GM18858 (cell line): ENCODE measurements around the gene FPR3.
"Not testable (repeated sequence)": the region's sequence is repeated elsewhere in the genome, so short reads cannot be mapped to it uniquely, and the experiment has no call there.

Experiments used
- ATAC-seq: cut with Tn5 transposase; IDR thresholded peaks from one replicate; pipeline ENCODE4 v1.9.1; 2021; ENCODE audit not compliant: unreplicated experiment

Gene FPR3

GRCh38 chr19:51783372-51783771 is 11.6 kb upstream of the FPR3 start:
- no peak for ATAC-seq

DNA sequence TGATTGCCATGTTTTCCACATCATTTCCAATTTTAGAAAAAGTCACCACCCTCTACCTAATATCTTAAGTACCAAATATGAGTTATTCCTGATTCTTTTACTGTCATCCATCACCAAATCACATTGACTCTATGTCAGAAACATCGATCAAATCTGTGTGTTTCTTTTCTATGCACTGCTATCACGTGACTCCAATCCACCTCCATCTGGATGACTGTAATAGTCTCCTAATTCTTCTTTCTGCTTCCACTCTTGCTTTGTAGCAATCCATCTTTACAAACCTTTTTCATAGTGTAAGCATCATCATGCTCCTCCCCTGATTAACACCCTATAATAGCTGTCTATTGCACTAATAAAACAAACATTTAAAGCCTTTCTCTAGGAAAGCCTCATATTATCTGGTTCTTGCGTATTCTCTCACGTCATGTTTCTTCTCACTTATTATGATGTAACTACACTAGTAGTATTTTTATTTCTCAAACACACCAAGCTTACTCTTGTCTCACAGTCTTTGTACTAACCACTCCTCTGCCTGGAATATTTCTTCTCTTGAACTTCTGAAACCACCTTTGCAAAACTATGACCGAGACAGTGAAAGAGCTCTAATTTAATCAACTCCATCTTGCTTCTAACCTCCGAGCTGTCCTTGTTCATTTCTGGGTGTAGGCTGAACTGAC is 10.7 kb upstream of the FPR3 start:
- ATAC-seq, result no peak

DNA sequence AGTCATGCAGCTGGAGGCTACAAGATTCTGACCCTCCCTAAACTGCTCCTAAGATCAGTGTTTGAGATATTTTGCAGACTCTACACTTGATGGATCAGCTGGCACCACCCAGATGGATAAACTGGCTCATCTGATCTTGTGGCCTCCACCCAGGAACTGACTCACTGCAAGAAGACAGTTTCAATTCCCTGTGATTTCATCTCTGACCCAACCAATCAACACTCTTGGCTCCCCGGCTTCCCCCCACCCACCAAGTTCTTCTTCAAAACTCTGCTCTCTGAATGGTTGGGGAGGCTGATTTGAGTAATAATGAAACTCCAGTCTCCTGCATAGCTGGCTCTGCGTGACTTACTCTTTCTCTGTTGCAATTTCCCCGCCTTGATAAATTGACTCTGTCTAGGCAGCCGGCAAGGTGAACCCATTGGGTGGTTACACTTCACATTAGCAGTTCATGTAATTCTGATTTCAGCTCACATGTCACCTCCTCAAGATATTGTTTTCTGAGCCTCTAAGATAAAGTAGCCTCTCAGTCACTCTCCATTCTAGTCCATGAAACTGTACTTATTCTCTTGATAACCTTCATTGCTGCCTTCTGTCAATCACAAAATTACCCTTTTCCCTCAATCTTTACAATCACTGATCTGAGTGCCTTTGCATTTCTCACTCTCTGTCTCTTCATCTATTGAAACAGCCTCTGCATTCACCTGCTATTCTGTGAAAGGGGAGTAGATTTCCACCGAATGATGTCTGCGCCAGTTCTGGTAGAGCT is 9.9 kb upstream of the FPR3 start:
- ATAC-seq, result no peak

- no peak for ATAC-seq
Observed at GRCh38 chr19:51786646-51787494, 8.1 kb upstream of the FPR3 start.

GRCh38 chr19:51788029-51788428 is 6.9 kb upstream of the FPR3 start:
- no peak for ATAC-seq

- ATAC-seq, result no peak
Observed at GRCh38 chr19:51789061-51789795, 5.7 kb upstream of the FPR3 start.

- ATAC-seq, result no peak
Observed at GRCh38 chr19:51792932-51793331, 2.0 kb upstream of the FPR3 start.

- ATAC-seq, result no peak
Observed at GRCh38 chr19:51793994-51794393, 963 bp upstream of the FPR3 start.

GRCh38 chr19:51796195-51796679 is 1.3 kb downstream of the FPR3 start:
- ATAC-seq, result no peak

GRCh38 chr19:51797480-51797879 is 2.5 kb downstream of the FPR3 start:
- no peak for ATAC-seq

DNA sequence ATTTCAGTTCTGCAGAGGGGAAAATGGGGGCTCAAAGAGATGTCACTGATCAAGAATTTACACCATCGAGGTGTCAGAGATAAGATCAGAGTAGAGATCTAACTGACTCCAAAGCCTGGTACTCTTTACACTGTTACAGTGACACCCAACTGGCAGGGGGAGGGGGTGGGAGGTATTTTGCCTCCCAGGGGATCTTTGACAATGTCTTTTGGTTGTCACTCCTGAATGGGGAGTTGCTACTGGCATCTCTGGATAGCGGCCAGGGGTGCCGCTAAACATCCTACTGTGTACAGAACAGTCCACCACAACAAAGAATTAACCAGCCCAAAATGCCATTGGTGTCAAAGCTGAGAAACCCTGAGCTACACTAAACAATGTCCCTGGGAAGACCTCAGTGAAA is 3.1 kb downstream of the FPR3 start:
- no peak for ATAC-seq

GRCh38 chr19:51799034-51799773 is 4.2 kb downstream of the FPR3 start:
- ATAC-seq, result no peak

DNA sequence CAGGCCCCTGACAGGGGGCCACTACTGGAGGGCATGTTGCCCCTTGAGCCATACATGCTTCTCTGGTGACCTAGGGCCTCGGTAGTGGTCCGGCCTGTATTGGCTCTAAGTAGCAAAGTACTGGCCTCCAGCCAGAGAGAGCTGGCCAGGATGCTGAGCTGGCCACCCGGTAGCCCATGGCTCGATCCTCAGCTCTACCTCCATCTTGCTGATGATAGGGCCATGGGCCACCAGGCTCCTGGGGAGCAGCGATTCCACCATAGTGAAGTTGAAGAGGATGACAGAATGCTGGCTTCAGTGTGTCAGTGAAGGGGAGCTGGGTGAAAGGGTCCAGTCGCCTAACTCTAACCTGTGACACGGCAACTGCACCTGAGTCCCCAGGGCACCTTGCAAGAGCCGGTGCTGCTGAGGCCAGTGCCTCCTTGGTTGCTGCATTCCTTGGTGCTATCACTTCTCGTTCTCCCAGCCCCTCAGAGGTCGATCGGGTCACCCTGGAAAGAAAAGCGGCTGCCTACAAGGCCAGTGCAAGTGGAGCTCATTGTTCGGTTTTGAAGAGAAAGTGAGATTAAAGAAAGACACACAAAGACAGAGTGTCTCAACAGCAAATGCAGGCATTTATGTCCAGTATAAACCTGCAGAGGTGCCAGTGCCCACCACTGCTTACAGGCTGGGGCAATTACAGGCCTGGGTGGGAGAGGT is 5.0 kb downstream of the FPR3 start:
- no peak for ATAC-seq

DNA sequence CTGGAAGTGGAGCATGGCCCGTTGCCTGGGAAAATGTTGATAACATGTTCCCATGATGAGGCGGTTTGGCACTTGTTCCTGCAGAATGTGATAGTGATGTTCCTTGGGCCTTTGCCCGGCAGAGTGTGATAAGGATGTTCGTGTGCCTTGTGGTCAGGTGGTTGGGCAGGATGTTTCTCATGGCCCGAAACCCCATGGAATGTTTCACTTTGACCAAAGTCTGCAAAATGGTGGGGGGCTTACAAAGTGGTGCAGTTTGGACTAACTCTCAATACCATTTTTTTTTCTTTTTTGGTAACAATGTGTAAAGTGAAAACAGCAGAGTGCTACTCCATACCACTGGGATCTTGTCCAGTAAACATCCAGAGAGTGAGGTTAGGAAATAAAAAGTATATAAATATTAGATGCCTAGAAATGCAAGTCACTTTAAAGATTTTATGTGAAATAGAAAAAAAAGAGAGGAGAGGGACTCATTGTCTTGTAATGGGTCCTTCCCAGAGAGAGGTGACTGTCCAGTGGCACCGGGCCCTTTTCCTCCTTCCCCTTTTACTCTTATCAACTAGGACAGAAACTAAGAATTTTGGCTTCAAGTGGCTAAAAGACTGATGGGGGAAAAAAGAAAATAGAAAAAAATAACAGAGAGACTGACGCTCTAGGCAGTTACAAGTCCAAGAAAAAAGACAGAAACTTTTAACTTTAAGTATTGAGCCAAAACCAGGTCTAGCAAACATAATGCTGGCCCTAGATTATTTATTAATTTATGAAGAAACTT is 5.7 kb downstream of the FPR3 start:
- no peak for ATAC-seq

GRCh38 chr19:51802775-51803174 is 7.8 kb downstream of the FPR3 start:
- no peak for ATAC-seq

DNA sequence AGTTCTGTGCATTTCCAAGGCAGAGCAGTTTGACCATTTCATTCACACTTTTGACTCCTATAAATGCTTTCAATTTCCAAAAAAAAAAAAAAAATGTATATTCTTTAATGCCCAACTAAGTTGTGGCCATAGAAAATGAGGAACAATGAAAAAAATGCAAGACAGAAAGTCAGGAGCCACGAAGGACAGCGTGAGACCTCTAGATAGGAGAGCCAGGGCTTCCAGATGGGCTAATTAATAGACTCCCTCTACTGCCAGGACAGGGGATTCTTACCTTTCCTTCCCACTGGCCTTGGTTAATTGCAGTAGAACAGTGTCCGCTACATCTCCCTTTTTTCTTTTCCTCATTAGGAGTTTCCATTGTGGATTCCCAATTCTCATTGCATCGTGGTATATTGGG is 8.6 kb downstream of the FPR3 start:
- no peak for ATAC-seq

- no peak for ATAC-seq
Observed at GRCh38 chr19:51803967-51804366, 9.0 kb downstream of the FPR3 start.

DNA sequence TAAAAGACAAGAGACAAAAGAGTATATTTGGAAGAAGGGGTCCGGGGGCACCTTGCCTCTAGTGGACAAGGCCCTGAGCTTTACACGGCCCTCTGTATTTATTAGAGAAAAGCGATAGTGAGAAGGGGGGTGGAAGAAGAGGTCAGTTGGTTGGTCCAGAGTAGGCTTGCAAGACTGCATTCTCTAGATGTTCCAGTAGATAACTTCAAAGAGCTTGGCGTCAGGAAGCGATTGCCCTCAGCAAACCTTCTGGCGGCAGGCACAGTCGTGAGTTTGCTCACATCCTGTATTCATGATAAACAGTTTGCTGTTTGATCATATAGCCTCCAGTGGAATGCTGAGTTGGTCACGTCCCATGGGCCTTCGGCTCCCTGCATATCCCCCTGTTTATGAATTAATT is 9.8 kb downstream of the FPR3 start:
- ATAC-seq, result not testable (repeated sequence)

DNA sequence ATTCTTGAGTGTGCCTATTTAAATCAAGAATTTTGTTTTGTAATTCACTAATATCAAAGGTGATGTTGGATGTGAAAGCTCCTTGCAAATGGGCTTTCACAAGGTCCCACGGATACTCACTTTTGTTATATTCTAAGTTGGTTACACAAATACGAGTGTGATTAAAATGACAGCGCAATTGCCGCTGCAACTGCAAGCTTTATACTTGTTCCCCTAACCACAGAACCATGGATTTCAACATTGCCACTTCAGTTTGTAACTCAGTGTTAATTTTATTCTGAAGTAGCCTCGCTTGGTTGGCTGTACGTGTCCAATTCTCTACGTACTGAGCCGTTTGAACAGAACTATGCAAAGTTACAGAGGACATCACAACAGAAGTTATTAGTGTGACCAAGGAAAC is 10.4 kb downstream of the FPR3 start:
- not testable (repeated sequence) for ATAC-seq
